IPS DF 4.7 (cell line): ENCODE measurements around the gene ANAPC7.
"Not testable (repeated sequence)": the region's sequence is repeated elsewhere in the genome, so short reads cannot be mapped to it uniquely, and the experiment has no call there.

Experiments used
- DNase-seq: peaks from one replicate; pipeline ENCODE4 v3.0.0-alpha.2; 2013; ENCODE audit warnings: low spot score; ENCODE audit errors: extremely low read depth

ANAPC7 gene

GRCh38 chr12:110403146-110403975 lies at the start of gene ANAPC7:
Gene ANAPC7, minus strand, starts transcription at chr12:110403708. Its CDS starts 81 bp downstream, at chr12:110403627.
- DNase-seq: no peak

- DNase-seq: no peak
These were observed 47.8 kb upstream of the ANAPC7 start for GRCh38 chr12:110451263-110451662.

GRCh38 chr12:110449799-110450497 lies 46.4 kb upstream of the ANAPC7 start, which contains the start of gene ARPC3:
Gene ARPC3, minus strand, starts transcription at chr12:110450337. Its CDS starts 77 bp downstream, at chr12:110450260.
- peak; percentile 91 for DNase-seq

- no peak for DNase-seq
These were observed 40.9 kb upstream of the ANAPC7 start for GRCh38 chr12:110444455-110444854.

GRCh38 chr12:110436231-110436630 lies 32.7 kb upstream of the ANAPC7 start:
- DNase-seq: no peak

- no peak for DNase-seq
These were observed 28.6 kb upstream of the ANAPC7 start for GRCh38 chr12:110431957-110432587.

- DNase-seq: not testable (repeated sequence)
These were observed 26.2 kb upstream of the ANAPC7 start for GRCh38 chr12:110429676-110430075.

- no peak for DNase-seq
These were observed 22.9 kb upstream of the ANAPC7 start for GRCh38 chr12:110426406-110426805.

GRCh38 chr12:110424237-110424636 lies 20.7 kb upstream of the ANAPC7 start:
- DNase-seq: no peak

GRCh38 chr12:110421701-110422100 lies 18.2 kb upstream of the ANAPC7 start:
- DNase-seq: no peak

- DNase-seq: no peak
These were observed 17.7 kb upstream of the ANAPC7 start for GRCh38 chr12:110421159-110421661.

- not testable (repeated sequence) for DNase-seq
These were observed 17.1 kb upstream of the ANAPC7 start for GRCh38 chr12:110420644-110421043.

- not testable (repeated sequence) for DNase-seq
These were observed 13.6 kb upstream of the ANAPC7 start for GRCh38 chr12:110417113-110417512.

GRCh38 chr12:110410086-110410485 lies 6.6 kb upstream of the ANAPC7 start:
- DNase-seq: not testable (repeated sequence)

- DNase-seq: not testable (repeated sequence)
These were observed 1.7 kb upstream of the ANAPC7 start for GRCh38 chr12:110405126-110405662.

- DNase-seq: no peak
These were observed 621 bp upstream of the ANAPC7 start for GRCh38 chr12:110403976-110404682.

GRCh38 chr12:110382683-110383082 lies 20.8 kb downstream of the ANAPC7 start:
- no peak for DNase-seq

- no peak for DNase-seq
These were observed 23.9 kb downstream of the ANAPC7 start for GRCh38 chr12:110379631-110380030.

GRCh38 chr12:110379197-110379596 lies 24.3 kb downstream of the ANAPC7 start:
- no peak for DNase-seq

GRCh38 chr12:110378131-110378790 lies 25.2 kb downstream of the ANAPC7 start:
- DNase-seq: not testable (repeated sequence)
